HCT116 (cell line): ENCODE data around the gene EFCAB8. TPM values are rescaled to one million over a fixed set of nuclear protein-coding genes. Genes with fewer than 3 reads are reported as not detected.

ENCODE experiments used
- ATAC-seq: fragments of 200-7000 bp; cut with Tn5 transposase; 2 replicates; pipeline ENCODE4 v1.9.1; 2020; ENCODE audit warnings: mild to moderate bottlenecking, moderate library complexity
- BruUV-seq: library from RNA; stranded (reverse); fragments of 400-500 nt; replicated peaks from 2 replicates; lab custom pipeline; 2021; lab: Mats Ljungman, UMichigan
- CTCF ChIA-PET: fragments of 300-600 bp; sonication (Branson Sonifier 250); formaldehyde crosslinking; loops from one replicate; lab custom pipeline; 2021; ENCODE audit warnings: antibody characterized with exemption; lab: Charles Lee
- POLR2A ChIA-PET: fragments of 300-600, 350-600 bp; sonication (Branson Sonifier 250); formaldehyde crosslinking; loops from one replicate; lab custom pipeline; 2021; ENCODE audit warnings: antibody characterized with exemption; lab: Charles Lee
- RAD21 ChIA-PET, 2 experiments: fragments of 300-600 bp; sonication (Branson Sonifier 250); formaldehyde crosslinking; loops; one replicate each; lab custom pipeline; 2023; ENCODE audit warnings: low total read pairs in 2 of 2; ENCODE audit not compliant: uncharacterized antibody in 2 of 2, unreplicated experiment in 2 of 2, low non-redundant PET in 1 of 2; lab: Charles Lee
- DNase-seq: peaks from one replicate; pipeline ENCODE4 v3.0.0-alpha.2; 2010; ENCODE audit warnings: low read depth, low spot score
- H2AFZ ChIP-seq: fragments of 200-600 bp; shearing (Covaris generic), sonication (generic); 2 replicates; pipeline ENCODE4 v1.6.1; 2017; ENCODE audit warnings: low read depth, mixed run types, mixed read lengths, antibody characterized with exemption, low read length; ENCODE audit not compliant: poor library complexity, severe bottlenecking
- H3K27ac ChIP-seq: 2 replicates; pipeline ENCODE4 v1.5.1; 2012; ENCODE audit warnings: low read depth, low read length
- H3K27me3 ChIP-seq: fragments of 200-600 bp; sonication (generic); 2 replicates; pipeline ENCODE4 v1.6.1; 2016; ENCODE audit warnings: mixed run types, low read length, mixed read lengths; ENCODE audit not compliant: insufficient read depth
- H3K36me3 ChIP-seq, 2 experiments: fragments of 200-500 bp in 1 of 2; fragments of 200-600 bp in 1 of 2; sonication (Bioruptor generic) in 1 of 2; sonication (generic) in 1 of 2; 2 replicates each; pipeline versions ENCODE4 v1.5.1 to v1.6.1; 2014 to 2016; ENCODE audit warnings: low read length in 2 of 2, inconsistent platforms in 1 of 2, mixed read lengths in 1 of 2, mixed run types in 1 of 2; ENCODE audit not compliant: insufficient read depth in 2 of 2, control insufficient read depth in 1 of 2
- H3K4me1 ChIP-seq, 2 experiments: fragments of 200-600 bp in 1 of 2; sonication (generic) in 1 of 2; 2 replicates each; pipeline versions ENCODE4 v1.5.1 to v1.6.1; 2012 to 2017; ENCODE audit warnings: low read length in 2 of 2, inconsistent platforms in 1 of 2, mild to moderate bottlenecking in 1 of 2, mixed read lengths in 1 of 2, mixed run types in 1 of 2, moderate library complexity in 1 of 2; ENCODE audit not compliant: insufficient read depth in 2 of 2, control insufficient read depth in 1 of 2
- H3K4me2 ChIP-seq: fragments of 200-600 bp; sonication (generic); 2 replicates; pipeline ENCODE4 v1.6.1; 2017; ENCODE audit warnings: mixed run types, low read length, mixed read lengths
- H3K4me3 ChIP-seq, 2 experiments: fragments of 200-600 bp in 1 of 2; sonication (generic) in 1 of 2; replicated peaks in 1 of 2; 2 replicates each; pipeline ENCODE4 v1.5.1; 2011 to 2016; ENCODE audit warnings: low read length in 2 of 2, control low read depth in 1 of 2, low read depth in 1 of 2, mild to moderate bottlenecking in 1 of 2, mixed read lengths in 1 of 2, mixed run types in 1 of 2
- H3K79me2 ChIP-seq: fragments of 200-600 bp; sonication (generic); 2 replicates; pipeline ENCODE4 v1.6.1; 2017; ENCODE audit warnings: mild to moderate bottlenecking, mixed run types, low read length, moderate library complexity, mixed read lengths; ENCODE audit not compliant: insufficient read depth
- H3K9ac ChIP-seq: fragments of 200-600 bp; sonication (generic); 2 replicates; pipeline ENCODE4 v1.6.1; 2016; ENCODE audit warnings: low read length, mixed read lengths
- H3K9me2 ChIP-seq: fragments of 200-600 bp; sonication (generic), shearing (Covaris generic); 2 replicates; pipeline ENCODE4 v1.6.1; 2017; ENCODE audit warnings: mixed run types, mild to moderate bottlenecking, moderate library complexity; ENCODE audit not compliant: insufficient read depth
- H3K9me3 ChIP-seq, 2 experiments: fragments of 200-500 bp in 1 of 2; fragments of 200-600 bp in 1 of 2; sonication (Bioruptor generic) in 1 of 2; sonication (generic) in 1 of 2; 2 replicates each; pipeline ENCODE4 v1.6.1; 2014 to 2017; ENCODE audit warnings: low read length in 2 of 2, mixed read lengths in 2 of 2, inconsistent platforms in 1 of 2, low read depth in 1 of 2, mild to moderate bottlenecking in 1 of 2, mixed run types in 1 of 2, moderate library complexity in 1 of 2; ENCODE audit not compliant: control insufficient read depth in 1 of 2, insufficient read depth in 1 of 2
- H4K20me1 ChIP-seq: fragments of 200-600 bp; sonication (generic), shearing (Covaris generic); 2 replicates; pipeline ENCODE4 v1.6.1; 2017; ENCODE audit warnings: mixed run types, mild to moderate bottlenecking, moderate library complexity; ENCODE audit not compliant: insufficient read depth
- ATF3 ChIP-seq: IDR thresholded peaks from 2 replicates; pipeline ENCODE4 v1.6.1; 2012
- CBX3 ChIP-seq: IDR thresholded peaks from 2 replicates; pipeline ENCODE4 v1.6.1; 2012; ENCODE audit warnings: low read depth
- CEBPB ChIP-seq: IDR thresholded peaks from 2 replicates; pipeline ENCODE4 v1.6.1; 2012; ENCODE audit warnings: low read depth
- EZH2 ChIP-seq: fragments of 200-600 bp; sonication (generic); IDR thresholded peaks from 2 replicates; pipeline ENCODE4 v1.6.1; 2017; ENCODE audit warnings: antibody characterized with exemption, mixed run types
- EZH2phosphoT487 ChIP-seq: fragments of 200-600 bp; IDR thresholded peaks from 2 replicates; pipeline ENCODE4 v1.6.1; 2018; ENCODE audit warnings: antibody characterized with exemption, borderline replicate concordance
- JUND ChIP-seq: IDR thresholded peaks from 2 replicates; pipeline ENCODE4 v1.6.1; 2012
- MAX ChIP-seq: IDR thresholded peaks from 2 replicates; pipeline ENCODE4 v1.6.1; 2012
- POLR2A ChIP-seq: IDR thresholded peaks from 2 replicates; pipeline ENCODE4 v1.7.0; 2011; ENCODE audit warnings: borderline replicate concordance; ENCODE audit not compliant: insufficient read depth, insufficient read length; ENCODE audit errors: extremely low read depth
- POLR2AphosphoS5 ChIP-seq: IDR thresholded peaks from 2 replicates; pipeline ENCODE4 v1.6.1; 2011; ENCODE audit warnings: mild to moderate bottlenecking, low read depth, low read length, moderate library complexity
- RAD21 ChIP-seq: IDR thresholded peaks from 2 replicates; pipeline ENCODE4 v1.6.1; 2012; ENCODE audit warnings: low read depth, mild to moderate bottlenecking
- TCF7L2 ChIP-seq: IDR thresholded peaks from 2 replicates; pipeline ENCODE4 v1.7.0; 2011; ENCODE audit warnings: borderline replicate concordance, inconsistent platforms; ENCODE audit not compliant: insufficient read depth, insufficient read length; ENCODE audit errors: extremely low read depth
- ZNF274 ChIP-seq: fragments of 200-500 bp; sonication (Bioruptor generic); IDR thresholded peaks from 2 replicates; pipeline ENCODE4 v1.6.1; 2014; ENCODE audit warnings: mild to moderate bottlenecking, low read depth, low read length, inconsistent platforms
- intact Hi-C: fragments of 100-400 bp; cut with micrococcal nuclease; formaldehyde crosslinking; loops from 2 replicates; pipeline ENCODE4 v1.10.0; 2022
- total RNA-seq: library from RNA; stranded (reverse); gene quantifications from one replicate; pipeline ENCODE4 v1.2.1, GENCODE V29; 2021; ENCODE audit not compliant: unreplicated experiment

The EFCAB8 gene
- total RNA-seq, 1 experiment from 2014 or later = 0.42 TPM

GRCh38 chr20:32841174-32841573 lies 17.5 kb upstream of the EFCAB8 start:
- Histone ChIP-seq H3K4me3 (no peak overlapping the region), H3K4me2 (no peak overlapping the region), H3K9ac (no peak overlapping the region), H3K27me3 (no peaks in the 10 kb centered on the region), H4K20me1 (no peaks in the 10 kb centered on the region), H3K79me2 (peaks cover 81% of the 10 kb centered on the region)
- RAD21 ChIA-PET = no interaction called here
- BruUV-seq = no TSS peak
- intact Hi-C loops = no loop called here
- TF ChIP-seq CBX3 = no peak
- TF ChIP-seq EZH2 = no peak
- TF ChIP-seq POLR2A = no peak
- TF ChIP-seq ZNF274 = no peak
- TF ChIP-seq EZH2phosphoT487 = no peak
- no peak for TF ChIP-seq MAX
- no peak for TF ChIP-seq ATF3
- TF ChIP-seq CEBPB = no peak
- no peak for TF ChIP-seq RAD21
- TF ChIP-seq POLR2AphosphoS5 = no peak
- TF ChIP-seq, all 23 proteins: peak for 0
- Histone ChIP-seq H3K4me1 (no peaks in the 10 kb centered on the region), H3K27ac (no peak overlapping the region), H3K9me2 (no peaks in the 10 kb centered on the region), H3K9me3 (no peaks in the 10 kb centered on the region), H2AFZ (no peak overlapping the region), H3K36me3 (peaks cover 41 to 52% of the 10 kb centered on the region in 2 experiments)
- ChIA-PET POLR2A (no interaction called here), CTCF (no interaction called here)
- no peak for DNase-seq
- no peak for ATAC-seq

- no peak for ATAC-seq
- intact Hi-C loops = no loop called here
- no peaks in the 10 kb centered on the region for H3K4me1 ChIP-seq
- no peaks in the 10 kb centered on the region for H4K20me1 ChIP-seq
- no peaks in the 10 kb centered on the region for H3K9me3 ChIP-seq
- no peak overlapping the region for H3K27ac ChIP-seq
- H3K79me2 ChIP-seq = peaks cover 78% of the 10 kb centered on the region
- H3K4me3 ChIP-seq = no peak overlapping the region
- DNase-seq = no peak
- ChIA-PET RAD21 (no interaction called here), CTCF (no interaction called here), POLR2A (no interaction called here)
- H3K4me2 ChIP-seq = no peak overlapping the region
- TF ChIP-seq TCF7L2 = no peak
- TF ChIP-seq JUND = no peak
- TF ChIP-seq CEBPB = no peak
- H3K27me3 ChIP-seq = no peaks in the 10 kb centered on the region
- H2AFZ ChIP-seq = no peak overlapping the region
- BruUV-seq = no TSS peak
- H3K36me3 ChIP-seq = peaks cover 41 to 49% of the 10 kb centered on the region in 2 experiments
- H3K9me2 ChIP-seq = no peaks in the 10 kb centered on the region
- no peak overlapping the region for H3K9ac ChIP-seq
Observed at GRCh38 chr20:32841632-32842031, 17.1 kb upstream of the EFCAB8 start.
